ENCODE measurements around the gene HP1BP3. TPM values are rescaled to one million over a fixed set of nuclear protein-coding genes. Genes with fewer than 3 reads are reported as not detected.

The HP1BP3 gene
- total RNA-seq, 2 donors from 2014 or later, result 207 to 223 TPM

DNA sequence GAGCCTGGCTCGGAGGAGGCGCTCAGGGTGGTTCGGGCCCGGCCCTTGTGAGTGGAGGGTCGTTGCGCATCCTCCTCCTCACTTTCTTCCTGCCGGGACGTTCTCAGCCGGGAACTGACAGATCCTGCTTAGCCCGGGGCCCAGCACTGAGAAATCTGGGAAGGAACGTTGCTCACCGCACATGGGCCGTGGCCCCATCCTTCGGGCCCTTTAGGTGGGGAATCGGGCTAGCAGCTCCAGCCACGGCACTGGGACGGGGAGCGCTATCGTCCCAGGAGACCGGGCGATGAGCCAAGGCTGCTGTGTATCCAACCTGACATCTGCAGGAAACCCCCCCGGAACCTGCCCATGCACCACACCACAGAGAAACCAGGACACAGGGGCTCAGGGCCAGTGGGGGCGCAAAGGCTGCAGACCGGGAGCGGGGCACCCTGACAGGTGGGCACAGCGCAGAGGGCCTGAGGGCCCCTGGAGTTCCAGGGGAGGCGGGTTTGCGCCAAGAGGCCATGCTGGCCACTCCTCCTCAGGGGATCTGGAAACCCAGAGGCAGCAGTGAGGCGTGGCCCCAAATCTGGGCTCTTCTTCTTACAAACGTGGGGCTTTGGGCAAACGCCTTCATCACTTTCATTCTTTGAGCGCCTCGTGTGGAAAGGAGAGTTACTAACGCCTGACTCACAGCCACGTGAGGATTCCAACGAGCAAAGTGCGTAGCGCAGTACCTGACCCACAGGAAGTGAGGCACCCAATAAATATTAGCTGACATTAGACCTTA, 54.3 kb downstream of the HP1BP3 start, which contains the start of gene SH2D5:
SH2D5 (minus strand) TSS at position 116 of the 772 bp plus-strand sequence. CDS start 4,659 bp downstream, outside the sequence.
- peaks cover 3% of the 10 kb centered on the region for H3K4me1 ChIP-seq (ENCODE audit: control insufficient read depth, insufficient read depth, low read length)
- H3K27ac ChIP-seq (ENCODE audit: low read depth, low read length), result no peak within 1 kb of the TSS
- Mint-ChIP-seq H3K36me3 (ENCODE audit: low read depth) (peaks cover 15% of the 10 kb centered on the region), H3K4me1 (peaks cover 6% of the 10 kb centered on the region), H3K4me3 (peak within 1 kb of the TSS; percentile 64), H3K27ac (no peak within 1 kb of the TSS), H3K9me3 (no peaks in the 10 kb centered on the region), H3K27me3 (ENCODE audit: insufficient read depth) (peaks cover 65% of the 10 kb centered on the region)
- H3K36me3 ChIP-seq (ENCODE audit: control insufficient read depth, insufficient read depth, low read length), result peaks cover 13% of the 10 kb centered on the region
- peak; percentile 89 for DNase-seq
- WGBS, 2 experiments (ENCODE audit: insufficient coverage in 1 of 2, insufficient read length in 1 of 2), result 6 to 8% methylated on average over 11 to 38 of the region's 38 CpGs
- H3K9ac ChIP-seq (ENCODE audit: extremely low read depth, low read length, poor library complexity, severe bottlenecking), result no peak within 1 kb of the TSS
- peak within 1 kb of the TSS; percentile 84 for H3K4me3 ChIP-seq (ENCODE audit: low read length)
- TF ChIP-seq CTCF (conservative IDR thresholded peaks at IDR 0.05), result peak; percentile 51
- peaks cover 47% of the 10 kb centered on the region for H3K27me3 ChIP-seq (ENCODE audit: control insufficient read depth, insufficient read depth, low read length, poor library complexity, severe bottlenecking)
- no peaks in the 10 kb centered on the region for H3K9me3 ChIP-seq (ENCODE audit: control insufficient read depth, low read length)

DNA sequence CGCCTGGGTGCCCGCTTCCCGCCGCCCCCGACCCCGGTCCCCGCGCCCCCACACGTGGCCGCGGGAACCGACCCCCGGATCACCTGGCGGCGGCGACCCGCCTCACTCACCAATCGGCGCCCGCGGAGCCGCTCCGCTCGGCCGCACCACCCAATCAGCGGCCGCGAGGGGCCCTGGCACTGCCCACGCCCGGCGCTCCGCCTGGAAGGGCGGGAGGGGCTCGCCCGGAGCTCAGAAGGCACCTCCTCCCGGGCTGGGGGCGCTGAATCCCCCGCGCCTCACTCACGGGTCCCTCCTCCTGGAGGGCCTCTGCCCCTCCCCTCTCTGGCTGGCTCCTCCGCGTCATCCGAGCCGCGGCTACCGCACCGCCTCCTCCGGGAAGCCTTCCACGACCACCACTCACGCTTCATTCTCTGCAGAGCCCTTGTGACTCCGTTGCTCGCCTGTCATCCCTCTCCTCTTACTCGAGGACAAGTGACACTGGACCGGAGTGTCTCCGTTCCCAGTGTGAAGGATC, 55.0 kb downstream of the HP1BP3 start:
- peaks cover 65% of the 10 kb centered on the region for H3K27me3 Mint-ChIP-seq (ENCODE audit: insufficient read depth)
- TF ChIP-seq CTCF (conservative IDR thresholded peaks at IDR 0.05), result no peak
- H3K27ac Mint-ChIP-seq, result no peak overlapping the region
- WGBS, 2 experiments (ENCODE audit: insufficient coverage in 1 of 2, insufficient read length in 1 of 2), result 0% methylated on average over 15 to 55 of the region's 55 CpGs
- peak; percentile 94 for DNase-seq
- Histone ChIP-seq H3K4me1 (ENCODE audit: control insufficient read depth, insufficient read depth, low read length) (peaks cover 3% of the 10 kb centered on the region), H3K27me3 (ENCODE audit: control insufficient read depth, insufficient read depth, low read length, poor library complexity, severe bottlenecking) (peaks cover 47% of the 10 kb centered on the region), H3K36me3 (ENCODE audit: control insufficient read depth, insufficient read depth, low read length) (peaks cover 8% of the 10 kb centered on the region), H3K27ac (ENCODE audit: low read depth, low read length) (no peak overlapping the region), H3K9ac (ENCODE audit: extremely low read depth, low read length, poor library complexity, severe bottlenecking) (no peak overlapping the region), H3K9me3 (ENCODE audit: control insufficient read depth, low read length) (no peaks in the 10 kb centered on the region), H3K4me3 (ENCODE audit: low read length) (peak overlapping the region; percentile 84)
- H3K36me3 Mint-ChIP-seq (ENCODE audit: low read depth), result peaks cover 8% of the 10 kb centered on the region
- H3K4me3 Mint-ChIP-seq, result peak overlapping the region; percentile 64
- H3K4me1 Mint-ChIP-seq, result peaks cover 8% of the 10 kb centered on the region
- H3K9me3 Mint-ChIP-seq, result no peaks in the 10 kb centered on the region

DNA sequence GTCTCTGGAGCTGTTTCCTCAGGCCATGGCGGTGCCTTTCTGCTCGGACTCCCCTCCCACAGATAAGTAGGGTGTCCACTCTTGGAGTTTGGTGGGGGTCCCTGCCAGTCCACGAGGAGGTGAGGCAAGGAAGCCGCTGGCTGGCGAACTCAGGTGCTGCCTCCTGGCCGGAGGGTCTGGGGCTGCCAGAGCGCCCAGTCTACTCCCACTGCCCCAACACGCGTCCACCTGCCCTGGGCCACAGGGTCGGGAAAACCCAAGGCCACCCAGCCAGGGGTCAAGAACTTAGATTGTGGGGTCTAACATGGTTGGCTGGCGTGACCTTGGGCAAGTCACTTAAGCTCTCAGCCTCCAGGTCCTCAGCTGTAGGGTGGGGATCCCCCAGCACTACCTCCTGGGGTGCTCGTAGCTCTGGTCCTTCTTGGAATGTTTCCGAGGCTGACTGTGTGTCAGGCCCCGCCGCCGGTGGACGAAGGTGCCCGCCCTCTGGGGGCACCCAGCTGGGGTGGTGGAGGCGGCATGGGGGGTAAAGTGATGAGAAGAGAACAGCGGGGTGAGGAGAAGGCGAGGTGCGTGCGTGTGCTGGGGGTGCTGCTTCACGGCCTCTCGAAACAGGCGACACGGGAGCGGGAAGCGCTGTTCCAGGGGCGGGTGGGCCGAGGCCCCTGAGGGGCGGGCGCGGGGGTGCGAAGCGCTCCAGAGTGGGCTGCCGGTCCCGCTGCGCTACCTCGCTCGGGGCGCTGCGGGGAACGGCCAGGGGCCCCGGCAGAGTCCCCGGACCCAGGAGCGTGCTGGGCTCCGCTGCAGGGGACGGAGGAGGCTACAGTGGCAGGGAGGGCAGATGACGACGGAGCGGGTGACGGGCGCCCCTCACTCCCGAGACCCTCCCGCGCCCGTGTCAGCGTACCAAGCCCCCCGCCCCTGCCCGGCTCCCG, 55.8 kb downstream of the HP1BP3 start:
- Mint-ChIP-seq H3K4me1 (peaks cover 8% of the 10 kb centered on the region), H3K27ac (no peak overlapping the region), H3K36me3 (ENCODE audit: low read depth) (peaks cover 4% of the 10 kb centered on the region), H3K9me3 (no peaks in the 10 kb centered on the region), H3K4me3 (peak overlapping the region; percentile 64), H3K27me3 (ENCODE audit: insufficient read depth) (peaks cover 65% of the 10 kb centered on the region)
- Histone ChIP-seq H3K9me3 (ENCODE audit: control insufficient read depth, low read length) (no peaks in the 10 kb centered on the region), H3K4me1 (ENCODE audit: control insufficient read depth, insufficient read depth, low read length) (peaks cover 3% of the 10 kb centered on the region), H3K27ac (ENCODE audit: low read depth, low read length) (no peak overlapping the region), H3K27me3 (ENCODE audit: control insufficient read depth, insufficient read depth, low read length, poor library complexity, severe bottlenecking) (peaks cover 47% of the 10 kb centered on the region), H3K4me3 (ENCODE audit: low read length) (peak overlapping the region; percentile 17), H3K9ac (ENCODE audit: extremely low read depth, low read length, poor library complexity, severe bottlenecking) (no peak overlapping the region), H3K36me3 (ENCODE audit: control insufficient read depth, insufficient read depth, low read length) (peaks cover 4% of the 10 kb centered on the region)
- DNase-seq, result peak; percentile 61
- WGBS, 2 experiments (ENCODE audit: insufficient coverage in 1 of 2, insufficient read length in 1 of 2), result 24 to 61% methylated on average over 13 to 62 of the region's 62 CpGs
- no peak for TF ChIP-seq CTCF (conservative IDR thresholded peaks at IDR 0.05)

All from endodermal cell (in vitro differentiated cells).